Measurements from ENCODE around the gene TET3.

- TF ChIP-seq POLR2AphosphoS5 (IDR thresholded peaks at IDR 0.05; ENCODE audit: borderline replicate concordance, low read depth, low read length) (no peak), EZH2 (IDR thresholded peaks at IDR 0.05) (no peak)
These were observed 2.5 kb upstream of the TET3 start for GRCh38 chr2:73982140-73982617.
